Measurements from ENCODE around the gene VIPR2. TPM values are rescaled to one million over a fixed set of nuclear protein-coding genes. Genes with fewer than 3 reads are reported as not detected.

VIPR2 gene
- total and polyA plus RNA-seq, 2 experiments from 2014 or later = 1.3 to 2.7 TPM

- TF ChIP-seq CTCF (conservative IDR thresholded peaks at IDR 0.05; ENCODE audit: low read depth in 2 of 2) (no peak), ZNF114 (CRISPR knock-in tag; IDR thresholded peaks at IDR 0.05) (no peak)
Observed at GRCh38 chr7:159078911-159079270, 65.8 kb downstream of the VIPR2 start (continued).

- H3K36me3 ChIP-seq (ENCODE audit: insufficient read depth) = no peaks in the 10 kb centered on the region
- H4K20me1 ChIP-seq (replicated peaks; ENCODE audit: insufficient read depth) = no peaks in the 10 kb centered on the region
- no peaks in the 10 kb centered on the region for H3F3A ChIP-seq (replicated peaks; ENCODE audit: low read depth)
- H3K27me3 ChIP-seq (ENCODE audit: insufficient read depth) = no peaks in the 10 kb centered on the region
- H3K4me3 ChIP-seq = no peak overlapping the region
- H3K27me3 Mint-ChIP-seq (ENCODE audit: insufficient read depth, low read depth, poor library complexity) = peaks cover 6% of the 10 kb centered on the region
- no peak overlapping the region for H2AFZ ChIP-seq
- H3K4me3 Mint-ChIP-seq = no peak overlapping the region
- no peaks in the 10 kb centered on the region for H3K79me2 ChIP-seq (replicated peaks; ENCODE audit: insufficient read depth)
- no peaks in the 10 kb centered on the region for H3K36me3 Mint-ChIP-seq (ENCODE audit: low read depth)
- H3K27ac Mint-ChIP-seq = no peak overlapping the region
- no peaks in the 10 kb centered on the region for H3K9me2 ChIP-seq (ENCODE audit: insufficient read depth)
- H3K9me3 Mint-ChIP-seq = peaks cover 51% of the 10 kb centered on the region
- no peaks in the 10 kb centered on the region for H3K4me1 ChIP-seq (ENCODE audit: insufficient read depth)
- H3K4me2 ChIP-seq = no peak overlapping the region
- no peak overlapping the region for H3K27ac ChIP-seq (ENCODE audit: low read depth)
- H3K4me1 Mint-ChIP-seq = no peaks in the 10 kb centered on the region
- ATAC-seq (no peak), DNase-seq (ENCODE audit: low spot score) (no peak)
- TF ChIP-seq EZH2 (IDR thresholded peaks at IDR 0.05; ENCODE audit: low read depth, unreplicated experiment) (no peak), ZNF462 (CRISPR knock-in tag; IDR thresholded peaks at IDR 0.05) (no peak), ZNF331 (CRISPR knock-in tag; IDR thresholded peaks at IDR 0.05; ENCODE audit: low read depth) (no peak), CTCF (conservative IDR thresholded peaks at IDR 0.05; ENCODE audit: low read depth in 2 of 2) (no peak), EZH2phosphoT487 (IDR thresholded peaks at IDR 0.05; ENCODE audit: unreplicated experiment) (no peak), CREB1 (CRISPR knock-in tag; IDR thresholded peaks at IDR 0.05; ENCODE audit: low read depth) (no peak), NANOG (IDR thresholded peaks at IDR 0.05; ENCODE audit: borderline replicate concordance) (no peak), ZNF114 (CRISPR knock-in tag; IDR thresholded peaks at IDR 0.05) (no peak), ETS1 (IDR thresholded peaks at IDR 0.05) (no peak), STAT1 (IDR thresholded peaks at IDR 0.05; ENCODE audit: unreplicated experiment) (no peak)
Observed at GRCh38 chr7:159078193-159078910, 66.3 kb downstream of the VIPR2 start.

Data from GM23338 (cell line).